Measurements from ENCODE around the gene UBQLNL.

- TF ChIP-seq, protein P1, sequence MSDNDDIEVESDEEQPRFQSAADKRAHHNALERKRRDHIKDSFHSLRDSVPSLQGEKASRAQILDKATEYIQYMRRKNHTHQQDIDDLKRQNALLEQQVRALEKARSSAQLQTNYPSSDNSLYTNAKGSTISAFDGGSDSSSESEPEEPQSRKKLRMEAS (IDR thresholded peaks at IDR 0.05; ENCODE audit: low read depth, low read length) = no peak
- no peak for TF ChIP-seq POLR2A (IDR thresholded peaks at IDR 0.05; ENCODE audit: extremely low read depth, insufficient read length)
- TF ChIP-seq, protein P2, sequence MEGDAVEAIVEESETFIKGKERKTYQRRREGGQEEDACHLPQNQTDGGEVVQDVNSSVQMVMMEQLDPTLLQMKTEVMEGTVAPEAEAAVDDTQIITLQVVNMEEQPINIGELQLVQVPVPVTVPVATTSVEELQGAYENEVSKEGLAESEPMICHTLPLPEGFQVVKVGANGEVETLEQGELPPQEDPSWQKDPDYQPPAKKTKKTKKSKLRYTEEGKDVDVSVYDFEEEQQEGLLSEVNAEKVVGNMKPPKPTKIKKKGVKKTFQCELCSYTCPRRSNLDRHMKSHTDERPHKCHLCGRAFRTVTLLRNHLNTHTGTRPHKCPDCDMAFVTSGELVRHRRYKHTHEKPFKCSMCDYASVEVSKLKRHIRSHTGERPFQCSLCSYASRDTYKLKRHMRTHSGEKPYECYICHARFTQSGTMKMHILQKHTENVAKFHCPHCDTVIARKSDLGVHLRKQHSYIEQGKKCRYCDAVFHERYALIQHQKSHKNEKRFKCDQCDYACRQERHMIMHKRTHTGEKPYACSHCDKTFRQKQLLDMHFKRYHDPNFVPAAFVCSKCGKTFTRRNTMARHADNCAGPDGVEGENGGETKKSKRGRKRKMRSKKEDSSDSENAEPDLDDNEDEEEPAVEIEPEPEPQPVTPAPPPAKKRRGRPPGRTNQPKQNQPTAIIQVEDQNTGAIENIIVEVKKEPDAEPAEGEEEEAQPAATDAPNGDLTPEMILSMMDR (IDR thresholded peaks at IDR 0.05; ENCODE audit: low read depth, low read length) = no peak
These were observed 27.6 kb downstream of the UBQLNL start for GRCh38 chr11:5488798-5489399.
